Mesodermal cell (in vitro differentiated cells): Measurements from ENCODE around the gene TMC1.

Experiments used
- H3K27ac ChIP-seq: 2 replicates; pipeline ENCODE4 v1.7.0; 2013; ENCODE audit warnings: mild to moderate bottlenecking, low read depth, low read length, moderate library complexity; ENCODE audit not compliant: severe bottlenecking
- H3K36me3 ChIP-seq: 2 replicates; pipeline ENCODE4 v1.7.1; 2013; ENCODE audit warnings: mild to moderate bottlenecking, low read length, moderate library complexity; ENCODE audit not compliant: control insufficient read depth, insufficient read depth
- H3K4me1 ChIP-seq: one replicate; pipeline ENCODE4 v1.7.1; 2013; ENCODE audit warnings: mild to moderate bottlenecking, low read length; ENCODE audit not compliant: insufficient read depth, control insufficient read depth, poor library complexity, severe bottlenecking
- H3K4me3 ChIP-seq: 2 replicates; pipeline ENCODE4 v1.7.0; 2013; ENCODE audit warnings: low read length, control low read depth, mild to moderate bottlenecking; ENCODE audit not compliant: insufficient read depth, poor library complexity, severe bottlenecking; ENCODE audit errors: extremely low read depth
- H3K9me3 ChIP-seq: 2 replicates; pipeline ENCODE4 v1.7.1; 2013; ENCODE audit warnings: mild to moderate bottlenecking, low read length, moderate library complexity; ENCODE audit not compliant: control insufficient read depth
- WGBS, 2 experiments: methylation state at CpG; one replicate each; pipeline ENCODE4 v1.1.5; 2013; ENCODE audit warnings: missing lambda C conversion rate in 2 of 2; ENCODE audit not compliant: insufficient coverage in 2 of 2; 5-methylcytosine and 5-hydroxymethylcytosine counted together

The TMC1 gene

DNA sequence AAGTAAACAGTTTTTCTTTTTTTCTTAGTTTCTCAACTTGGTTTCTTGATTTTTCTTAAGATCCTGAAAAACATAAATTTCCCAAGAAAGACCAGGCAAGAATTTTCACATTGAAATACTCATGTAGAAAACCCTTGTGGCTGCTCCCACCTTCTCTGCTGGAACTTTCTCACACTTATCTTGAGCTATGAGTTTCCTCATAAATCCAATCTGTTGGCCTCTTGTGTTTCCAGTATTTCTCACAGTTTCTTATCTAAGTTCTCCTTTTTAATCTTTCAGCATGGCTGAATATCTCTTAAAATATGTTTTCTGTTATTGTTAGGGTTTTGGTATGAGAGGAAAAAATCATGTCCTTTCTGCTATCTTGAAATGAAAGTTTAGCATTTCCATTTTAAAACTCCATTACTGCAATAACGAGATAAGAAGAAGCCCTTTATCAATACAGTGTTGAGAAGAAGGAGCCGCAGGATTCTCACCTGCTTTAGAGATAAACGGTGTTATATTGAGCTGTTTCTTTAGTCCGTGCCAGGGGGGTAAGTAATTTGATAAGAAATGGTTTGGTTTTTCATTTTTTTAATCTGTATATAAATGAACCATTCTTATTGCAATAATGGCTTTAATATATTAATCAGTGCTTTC, 342.2 kb downstream of the TMC1 start:
- no peaks in the 10 kb centered on the region for H3K4me1 ChIP-seq
- no peak overlapping the region for H3K4me3 ChIP-seq
- H3K9me3 ChIP-seq, result no peaks in the 10 kb centered on the region
- WGBS, 2 experiments, result 67% methylated on average over 2 of the region's 4 CpGs; no CpG with 5 or more reads in 1 of the 2 experiments
- no peaks in the 10 kb centered on the region for H3K36me3 ChIP-seq
- H3K27ac ChIP-seq, result no peak overlapping the region

DNA sequence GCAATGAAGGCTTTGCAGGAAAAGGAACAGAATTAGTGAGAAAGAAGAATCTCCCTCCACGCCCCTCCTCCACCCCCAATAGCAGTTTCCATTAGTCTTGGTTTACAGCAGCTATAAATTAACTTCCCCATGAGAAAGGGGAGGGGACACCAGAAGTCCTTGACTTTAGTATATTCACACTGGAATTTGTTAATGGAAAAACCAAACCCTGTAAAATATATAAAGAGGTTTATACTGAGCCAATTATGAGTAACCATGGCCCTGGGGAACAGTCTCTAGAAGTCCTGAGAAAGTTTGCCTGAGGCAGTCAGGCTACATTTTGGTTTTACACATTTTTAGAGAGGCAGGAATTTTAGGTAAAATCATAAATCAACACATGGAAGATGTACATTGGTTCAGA, 342.9 kb downstream of the TMC1 start:
- Histone ChIP-seq H3K4me3 (no peak overlapping the region), H3K4me1 (no peaks in the 10 kb centered on the region), H3K9me3 (no peaks in the 10 kb centered on the region), H3K36me3 (no peaks in the 10 kb centered on the region), H3K27ac (no peak overlapping the region)
- no CpG with 5 or more reads among the region's 1 CpG for WGBS, 2 experiments

DNA sequence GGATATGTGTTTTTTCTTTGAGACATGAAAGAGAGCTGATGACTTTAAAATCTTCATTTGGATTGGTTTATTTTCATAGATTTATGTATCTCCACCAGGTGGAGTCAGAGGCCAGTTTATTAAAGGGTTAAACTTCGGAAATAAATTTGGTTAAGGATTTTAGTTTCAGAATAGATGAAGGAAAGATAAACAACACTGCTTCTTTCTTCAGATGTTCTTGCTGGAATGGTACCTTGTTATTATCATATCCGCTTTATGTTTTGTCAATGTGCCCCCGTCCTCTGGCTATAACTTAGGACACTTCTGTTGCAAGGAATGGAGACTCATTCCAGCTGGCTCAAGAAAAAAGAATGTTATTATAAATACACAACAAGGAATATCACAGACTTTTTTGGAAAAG, 350.3 kb downstream of the TMC1 start:
- Histone ChIP-seq H3K27ac (no peak overlapping the region), H3K4me3 (no peak overlapping the region), H3K4me1 (no peaks in the 10 kb centered on the region), H3K9me3 (no peaks in the 10 kb centered on the region), H3K36me3 (no peaks in the 10 kb centered on the region)
- WGBS, 2 experiments, result 29% methylated on average over 1 of the region's 3 CpGs; no CpG with 5 or more reads in 1 of the 2 experiments

DNA sequence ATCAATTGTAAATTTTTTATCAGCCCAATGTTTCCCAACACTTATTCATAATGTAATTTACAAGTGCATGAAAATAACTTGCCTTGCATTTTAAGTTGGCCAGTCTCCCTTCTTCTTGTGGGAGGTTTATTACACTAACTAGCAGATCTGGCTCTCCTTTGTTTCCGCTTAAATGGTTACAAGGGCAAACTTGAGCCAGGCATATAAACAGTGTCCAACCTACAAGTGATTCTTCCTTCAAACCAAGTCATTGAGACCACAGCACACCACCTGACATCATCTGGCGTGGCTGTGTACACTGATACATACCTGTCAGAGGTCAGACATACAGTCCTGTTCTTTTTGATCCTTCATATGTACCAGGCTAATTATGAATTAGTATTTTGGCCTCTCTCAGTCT, 351.3 kb downstream of the TMC1 start:
- Histone ChIP-seq H3K27ac (no peak overlapping the region), H3K36me3 (no peaks in the 10 kb centered on the region), H3K4me1 (no peaks in the 10 kb centered on the region), H3K4me3 (no peak overlapping the region), H3K9me3 (no peaks in the 10 kb centered on the region)
- 100% methylated on average over 1 to 2 of the region's 2 CpGs for WGBS, 2 experiments

DNA sequence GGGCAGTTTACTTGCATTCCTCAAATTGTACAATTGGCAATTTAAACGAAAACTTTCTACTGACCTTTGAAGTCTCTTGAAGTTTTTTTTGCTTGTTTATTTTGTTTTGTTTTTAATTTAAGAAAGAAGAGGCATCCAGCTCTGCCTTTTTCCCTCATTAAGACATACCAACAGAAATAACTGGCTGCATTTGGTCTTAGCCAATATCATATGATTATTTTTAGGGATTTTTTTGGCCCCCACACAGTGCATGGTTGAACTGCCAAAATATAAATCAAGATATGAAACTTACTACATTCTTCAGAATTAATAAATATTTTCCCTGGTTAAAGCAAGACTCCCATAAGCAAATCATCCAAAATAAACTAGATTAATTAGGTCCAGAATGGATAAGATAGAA, 352.0 kb downstream of the TMC1 start:
- no peak overlapping the region for H3K27ac ChIP-seq
- no peaks in the 10 kb centered on the region for H3K4me1 ChIP-seq
- no peak overlapping the region for H3K4me3 ChIP-seq
- no peaks in the 10 kb centered on the region for H3K36me3 ChIP-seq
- whole genome bisulfite sequencing, 2 experiments, result no CpG with 5 or more reads among the region's 1 CpG
- no peaks in the 10 kb centered on the region for H3K9me3 ChIP-seq

DNA sequence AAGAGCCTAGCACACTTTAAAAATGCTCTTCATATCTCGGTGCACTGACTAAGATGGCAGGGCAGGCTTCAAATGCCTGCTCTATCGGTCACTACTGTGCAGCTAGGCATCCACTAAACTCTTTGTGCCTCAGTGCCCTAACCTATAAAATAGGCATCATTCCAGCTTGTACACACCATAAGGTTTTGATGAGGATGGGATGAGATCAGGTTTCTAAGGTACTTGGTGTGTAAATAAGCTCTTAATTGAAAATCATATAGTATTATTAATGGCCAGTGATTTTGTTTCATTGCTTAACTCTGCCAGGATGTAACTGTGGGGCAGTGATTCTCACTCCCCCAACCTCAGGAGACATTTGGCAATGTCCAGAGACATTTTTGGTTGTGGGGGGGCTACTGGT, 352.9 kb downstream of the TMC1 start:
- no peaks in the 10 kb centered on the region for H3K4me1 ChIP-seq
- no peak overlapping the region for H3K4me3 ChIP-seq
- no peaks in the 10 kb centered on the region for H3K9me3 ChIP-seq
- H3K27ac ChIP-seq, result no peak overlapping the region
- 86 to 100% methylated on average over 1 to 2 of the region's 2 CpGs for WGBS, 2 experiments
- no peaks in the 10 kb centered on the region for H3K36me3 ChIP-seq

DNA sequence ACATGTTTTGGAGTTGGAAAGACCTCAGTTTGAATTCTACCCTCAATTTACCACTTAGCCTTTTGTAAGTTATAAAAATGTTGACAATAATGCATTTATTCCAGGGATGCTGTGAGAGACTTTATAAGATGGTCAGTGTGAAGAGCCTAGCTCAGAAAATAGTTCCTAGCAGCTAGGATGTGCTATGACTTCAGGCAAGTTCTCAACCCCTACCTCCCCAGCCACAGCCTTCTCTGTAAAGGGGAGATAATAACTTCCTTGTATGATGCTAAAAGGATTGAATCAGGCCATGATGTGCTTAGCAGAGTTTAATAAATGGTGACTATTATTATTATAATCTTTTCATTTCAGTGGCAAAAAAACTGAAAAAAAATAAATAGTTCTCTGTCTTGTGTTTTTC, 353.8 kb downstream of the TMC1 start:
- no peak overlapping the region for H3K4me3 ChIP-seq
- H3K9me3 ChIP-seq, result no peaks in the 10 kb centered on the region
- H3K36me3 ChIP-seq, result no peaks in the 10 kb centered on the region
- no peaks in the 10 kb centered on the region for H3K4me1 ChIP-seq
- H3K27ac ChIP-seq, result no peak overlapping the region

DNA sequence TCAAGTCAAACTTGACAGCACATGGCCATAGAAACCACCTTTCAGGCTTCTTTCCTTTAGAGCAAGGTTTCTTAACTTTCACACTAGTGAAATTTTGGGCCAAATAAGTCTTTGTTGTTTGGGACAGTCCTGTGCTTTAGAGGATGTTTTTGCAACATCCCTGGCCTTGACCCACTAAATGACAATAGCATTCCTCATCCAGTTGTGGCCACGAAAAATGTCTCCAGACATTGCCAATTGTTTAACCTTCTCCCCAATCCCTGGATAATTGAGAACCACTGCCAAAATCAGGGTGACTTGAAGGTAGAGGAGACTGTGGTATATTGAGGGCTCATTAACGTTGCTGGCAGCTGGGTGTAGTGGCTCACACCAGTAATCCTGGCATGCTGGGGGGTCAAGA, 359.4 kb downstream of the TMC1 start:
- no peaks in the 10 kb centered on the region for H3K4me1 ChIP-seq
- WGBS, 2 experiments, result 79 to 86% methylated on average over 1 to 2 of the region's 2 CpGs
- H3K36me3 ChIP-seq, result no peaks in the 10 kb centered on the region
- no peaks in the 10 kb centered on the region for H3K9me3 ChIP-seq
- no peak overlapping the region for H3K27ac ChIP-seq
- H3K4me3 ChIP-seq, result no peak overlapping the region

DNA sequence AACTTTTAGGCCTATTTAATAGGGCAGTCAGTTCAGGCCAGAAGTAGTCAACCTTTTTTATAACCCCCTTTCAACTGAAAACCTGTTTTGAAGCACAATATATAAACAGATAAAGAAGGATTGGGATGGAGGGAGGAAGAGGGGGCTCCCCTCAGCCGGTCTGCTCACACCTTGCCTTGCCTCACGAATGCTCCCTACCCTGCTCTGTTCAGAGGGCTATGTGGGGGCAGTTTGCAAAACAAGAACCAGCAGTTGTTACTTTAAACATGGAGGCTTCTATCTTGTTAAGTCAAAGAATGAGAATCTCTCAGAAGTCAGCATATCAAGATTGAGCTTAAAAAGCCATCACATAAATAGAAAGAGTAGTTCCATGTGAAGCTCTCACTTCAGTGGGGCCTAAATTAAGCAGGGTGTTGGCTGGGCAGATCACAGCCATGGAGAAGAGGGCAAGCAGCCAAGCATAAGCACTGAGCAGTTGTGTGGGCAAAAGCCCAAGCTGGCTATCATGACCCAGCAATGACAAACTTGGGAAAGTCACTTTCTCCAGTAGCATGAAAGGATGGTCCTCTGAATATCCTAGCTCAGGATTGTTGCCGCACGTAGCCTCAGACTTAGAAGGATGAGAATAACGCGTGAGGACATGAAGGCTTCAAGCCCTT, 360.8 kb downstream of the TMC1 start:
- Histone ChIP-seq H3K9me3 (no peaks in the 10 kb centered on the region), H3K4me3 (no peak overlapping the region), H3K27ac (no peak overlapping the region), H3K36me3 (no peaks in the 10 kb centered on the region), H3K4me1 (no peaks in the 10 kb centered on the region)
- whole genome bisulfite sequencing, 2 experiments, result 95 to 98% methylated on average over 4 of the region's 6 CpGs

DNA sequence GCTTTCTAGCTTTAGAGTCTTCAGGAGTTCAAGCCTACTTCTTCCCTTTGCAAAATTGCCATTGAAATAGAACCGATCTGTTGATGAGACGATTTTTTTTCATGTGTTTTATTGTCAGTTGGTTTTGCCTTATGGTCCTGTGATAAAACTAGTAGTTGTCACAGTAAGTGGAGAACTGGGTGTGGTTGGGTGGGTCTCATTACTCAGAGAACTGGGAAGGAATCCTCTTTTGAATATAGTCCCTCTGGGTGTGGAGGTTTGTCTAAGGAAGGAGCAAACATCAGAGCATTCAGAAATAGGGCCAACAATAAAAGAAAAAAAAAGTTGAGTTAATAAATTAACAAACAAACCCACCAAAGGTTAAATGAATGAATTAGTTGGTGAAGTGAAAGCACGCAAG, 362.5 kb downstream of the TMC1 start:
- no peaks in the 10 kb centered on the region for H3K4me1 ChIP-seq
- no peaks in the 10 kb centered on the region for H3K36me3 ChIP-seq
- H3K4me3 ChIP-seq, result no peak overlapping the region
- no peak overlapping the region for H3K27ac ChIP-seq
- no peaks in the 10 kb centered on the region for H3K9me3 ChIP-seq
- WGBS, 2 experiments, result 82 to 100% methylated on average over 1 to 2 of the region's 3 CpGs

DNA sequence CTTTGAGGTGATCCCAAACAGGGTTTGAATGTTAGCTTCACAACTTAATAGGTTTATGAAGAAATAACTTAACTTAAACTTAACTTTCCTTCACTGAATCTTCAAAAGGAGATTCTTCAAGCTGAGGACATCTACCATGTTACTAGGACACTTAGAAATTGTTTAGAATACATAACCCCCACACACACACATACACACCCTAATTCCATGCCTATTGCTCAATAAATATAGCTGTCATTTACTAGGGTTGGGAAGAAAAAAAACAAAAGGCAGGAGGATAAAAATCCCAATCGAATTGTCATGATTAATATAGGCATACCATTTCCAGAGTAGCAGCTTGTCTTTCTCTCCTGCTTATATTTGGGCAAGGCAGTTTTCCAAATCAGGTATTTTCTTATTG, 363.1 kb downstream of the TMC1 start:
- no peaks in the 10 kb centered on the region for H3K4me1 ChIP-seq
- H3K27ac ChIP-seq, result no peak overlapping the region
- no peak overlapping the region for H3K4me3 ChIP-seq
- no CpG with 5 or more reads among the region's 1 CpG for WGBS, 2 experiments
- H3K36me3 ChIP-seq, result no peaks in the 10 kb centered on the region
- no peaks in the 10 kb centered on the region for H3K9me3 ChIP-seq
